ENCODE data around the gene RTCA.

GRCh38 chr1:100217834-100218233 is 48.2 kb upstream of the RTCA start:
- TF ChIP-seq CTCF (IDR thresholded peaks at IDR 0.05; ENCODE audit: insufficient read depth, low read depth, low read length) (no peak), EZH2 (IDR thresholded peaks at IDR 0.05; ENCODE audit: insufficient read depth, low read length) (no peak)

Measured in astrocyte (in vitro differentiated cells and primary cell).